GM12891 (cell line): ENCODE measurements around the gene SPACA7.

Experiments
- PAX5 ChIP-seq: IDR thresholded peaks from 2 replicates; pipeline ENCODE4 v1.6.1; 2011; ENCODE audit warnings: low read length, moderate library complexity, mild to moderate bottlenecking; ENCODE audit not compliant: insufficient read depth, severe bottlenecking
- POLR2A ChIP-seq: IDR thresholded peaks from 2 replicates; pipeline ENCODE4 v1.6.1; 2011; ENCODE audit warnings: low read depth, low read length, control low read depth
- POLR2AphosphoS5 ChIP-seq: IDR thresholded peaks from 2 replicates; pipeline ENCODE4 v1.6.1; 2011; ENCODE audit warnings: low read depth, low read length, control low read depth
- POU2F2 ChIP-seq: IDR thresholded peaks from 2 replicates; pipeline ENCODE4 v1.6.1; 2011; ENCODE audit warnings: low read depth, mild to moderate bottlenecking, control low read depth, low read length, moderate library complexity
- SPI1 ChIP-seq: IDR thresholded peaks from 2 replicates; pipeline ENCODE4 v1.6.1; 2011; ENCODE audit warnings: low read depth, low read length, control low read depth
- TAF1 ChIP-seq: IDR thresholded peaks from 2 replicates; pipeline ENCODE4 v1.6.1; 2011; ENCODE audit warnings: low read depth, low read length, control low read depth

GRCh38 chr13:112474869-112475268 is 98.7 kb downstream of the SPACA7 start:
- TF ChIP-seq POLR2AphosphoS5 = no peak
- TF ChIP-seq POLR2A = no peak
- no peak for TF ChIP-seq TAF1
- no peak for TF ChIP-seq PAX5
- no peak for TF ChIP-seq SPI1
- TF ChIP-seq POU2F2 = no peak
